ENCODE measurements around the gene PTPRM. TPM values are rescaled to one million over a fixed set of nuclear protein-coding genes. Genes with fewer than 3 reads are reported as not detected.

PTPRM gene
- total RNA-seq, 1 donor from 2014 or later: 131 TPM

GRCh38 chr18:8030201-8030600, 463.1 kb downstream of the PTPRM start:
- Mint-ChIP-seq H3K4me1 (ENCODE audit: low read depth) (no peaks in the 10 kb centered on the region), H3K36me3 (ENCODE audit: low read depth) (peaks cover 2% of the 10 kb centered on the region), H3K27ac (ENCODE audit: unreplicated experiment) (no peak overlapping the region), H3K27me3 (ENCODE audit: low read depth) (no peaks in the 10 kb centered on the region), H3K4me3 (ENCODE audit: unreplicated experiment) (no peak overlapping the region), H3K9me3 (ENCODE audit: low read depth) (no peaks in the 10 kb centered on the region)
- DNase-seq (ENCODE audit: low spot score): no peak
- TF ChIP-seq CTCF (IDR thresholded peaks at IDR 0.05): no peak

GRCh38 chr18:8031496-8031895, 464.4 kb downstream of the PTPRM start:
- DNase-seq (ENCODE audit: low spot score): no peak
- Mint-ChIP-seq H3K4me3 (ENCODE audit: unreplicated experiment) (no peak overlapping the region), H3K36me3 (ENCODE audit: low read depth) (peaks cover 2% of the 10 kb centered on the region), H3K27ac (ENCODE audit: unreplicated experiment) (no peak overlapping the region), H3K9me3 (ENCODE audit: low read depth) (no peaks in the 10 kb centered on the region), H3K4me1 (ENCODE audit: low read depth) (peaks cover 8% of the 10 kb centered on the region), H3K27me3 (ENCODE audit: low read depth) (no peaks in the 10 kb centered on the region)
- no peak for TF ChIP-seq CTCF (IDR thresholded peaks at IDR 0.05)

- Mint-ChIP-seq H3K4me3 (ENCODE audit: unreplicated experiment) (no peak overlapping the region), H3K27me3 (ENCODE audit: low read depth) (no peaks in the 10 kb centered on the region), H3K4me1 (ENCODE audit: low read depth) (peaks cover 27% of the 10 kb centered on the region), H3K9me3 (ENCODE audit: low read depth) (no peaks in the 10 kb centered on the region), H3K36me3 (ENCODE audit: low read depth) (no peaks in the 10 kb centered on the region), H3K27ac (ENCODE audit: unreplicated experiment) (no peak overlapping the region)
- DNase-seq (ENCODE audit: low spot score): no peak
- TF ChIP-seq CTCF (IDR thresholded peaks at IDR 0.05): no peak
These were observed 467.6 kb downstream of the PTPRM start for GRCh38 chr18:8034674-8035073.

- Mint-ChIP-seq H3K9me3 (ENCODE audit: low read depth) (no peaks in the 10 kb centered on the region), H3K27ac (ENCODE audit: unreplicated experiment) (no peak overlapping the region), H3K27me3 (ENCODE audit: low read depth) (no peaks in the 10 kb centered on the region), H3K4me1 (ENCODE audit: low read depth) (peaks cover 27% of the 10 kb centered on the region), H3K4me3 (ENCODE audit: unreplicated experiment) (no peak overlapping the region), H3K36me3 (ENCODE audit: low read depth) (no peaks in the 10 kb centered on the region)
- no peak for DNase-seq (ENCODE audit: low spot score)
- no peak for TF ChIP-seq CTCF (IDR thresholded peaks at IDR 0.05)
These were observed 469.4 kb downstream of the PTPRM start for GRCh38 chr18:8036551-8036950.

- Mint-ChIP-seq H3K9me3 (ENCODE audit: low read depth) (no peaks in the 10 kb centered on the region), H3K27me3 (ENCODE audit: low read depth) (no peaks in the 10 kb centered on the region), H3K4me1 (ENCODE audit: low read depth) (peaks cover 27% of the 10 kb centered on the region), H3K27ac (ENCODE audit: unreplicated experiment) (no peak overlapping the region), H3K4me3 (ENCODE audit: unreplicated experiment) (no peak overlapping the region), H3K36me3 (ENCODE audit: low read depth) (no peaks in the 10 kb centered on the region)
- DNase-seq (ENCODE audit: low spot score): no peak
- TF ChIP-seq CTCF (IDR thresholded peaks at IDR 0.05): no peak
These were observed 470.2 kb downstream of the PTPRM start for GRCh38 chr18:8037296-8037695.
